Measurements from ENCODE around the gene PLS1.

- TF ChIP-seq CTCF (IDR thresholded peaks at IDR 0.05) (no peak), POLR2A (IDR thresholded peaks at IDR 0.05) (no peak)
These were observed 1.7 kb downstream of the PLS1 start for GRCh38 chr3:142597906-142598305.
